Gastroesophageal sphincter (tissue), 3 donors: ENCODE data around the gene GRK3.

Source experiments
- CTCF ChIP-seq, 4 experiments: fragments of 200-600 bp in 2 of 4; fragments of 450-650 bp in 2 of 4; sonication (generic) in 1 of 4; IDR thresholded peaks; one replicate each; pipeline ENCODE4 v1.5.1; 2017 to 2019; ENCODE audit warnings: antibody characterized with exemption in 4 of 4, mild to moderate bottlenecking in 2 of 4, moderate library complexity in 2 of 4
- EP300 ChIP-seq: sonication (generic); formaldehyde crosslinking; IDR thresholded peaks from one replicate; pipeline ENCODE4 v1.6.1; 2017; ENCODE audit warnings: antibody characterized with exemption, mild to moderate bottlenecking
- POLR2A ChIP-seq, 2 donors: fragments of 450-650 bp; IDR thresholded peaks; one replicate each; pipeline ENCODE4 v1.6.1; 2017; ENCODE audit warnings: antibody characterized with exemption in 2 of 2, mild to moderate bottlenecking in 2 of 2, moderate library complexity in 1 of 2

GRCh38 chr22:25602445-25602844, 38.0 kb downstream of the GRK3 start:
- TF ChIP-seq CTCF (IDR thresholded peaks at IDR 0.05) = no peak
- no peak for TF ChIP-seq POLR2A (IDR thresholded peaks at IDR 0.05)
- TF ChIP-seq EP300 = no peak
